ENCODE data around the gene DLK2. TPM values are rescaled to one million over a fixed set of nuclear protein-coding genes. Genes with fewer than 3 reads are reported as not detected.
"Not testable (repeated sequence)": the region's sequence is repeated elsewhere in the genome, so short reads cannot be mapped to it uniquely, and the experiment has no call there.

Gene DLK2
- total RNA-seq, 2 experiments from 2014 or later, result not detected

DNA sequence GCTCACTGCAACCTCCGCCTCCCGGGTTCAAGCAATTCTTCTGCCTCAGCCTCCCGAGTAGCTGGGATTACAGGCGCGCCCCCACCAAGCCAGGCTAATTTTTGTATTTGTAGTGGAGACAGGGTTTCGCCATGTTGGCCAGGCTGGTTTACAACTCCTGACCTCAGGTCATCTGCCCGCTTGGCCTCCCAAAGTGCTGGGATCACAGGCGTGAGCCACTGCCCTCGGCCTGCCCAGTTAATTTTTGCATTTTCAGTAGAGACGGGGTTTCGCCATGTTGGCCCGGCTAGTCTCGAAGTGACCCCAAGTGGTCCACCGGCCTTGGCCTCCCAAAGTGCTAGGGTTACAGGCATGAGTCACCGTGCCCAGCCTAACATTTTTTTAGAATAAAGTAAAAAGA lies 2.8 kb upstream of the DLK2 start:
- H3K9me3 Mint-ChIP-seq (ENCODE audit: low read depth); ATAC-seq; DNase-seq; H3K27ac Mint-ChIP-seq; H3K36me3 Mint-ChIP-seq; H3K4me1 Mint-ChIP-seq; H3K4me3 Mint-ChIP-seq: not testable (repeated sequence)
- H3K27me3 Mint-ChIP-seq, result peaks cover 46% of the 10 kb centered on the region
- CTCF ChIA-PET, result interaction anchor here (1.0 kb wide), 1 partner anchor 14 kb away, joined by 5 read pairs; no protein-coding TSS in a partner anchor

GRCh38 chr6:43457643-43458042 lies 2.3 kb upstream of the DLK2 start:
- Mint-ChIP-seq H3K4me3 (no peak overlapping the region), H3K27me3 (peaks cover 42% of the 10 kb centered on the region), H3K36me3 (peaks cover 5% of the 10 kb centered on the region), H3K27ac (no peak overlapping the region), H3K4me1 (peaks cover 8% of the 10 kb centered on the region), H3K9me3 (ENCODE audit: low read depth) (no peaks in the 10 kb centered on the region)
- no peak for ATAC-seq
- no peak for DNase-seq
- CTCF ChIA-PET, result interaction anchor here (1.0 to 4.1 kb wide), 3 partner anchors 14 to 49 kb away, joined by 4 to 48 read pairs (median 5); no protein-coding TSS in a partner anchor

GRCh38 chr6:43454696-43455530 lies 435 bp downstream of the DLK2 start:
- ATAC-seq (peak; percentile 72), DNase-seq (no peak)
- peaks cover 7% of the 10 kb centered on the region for H3K36me3 Mint-ChIP-seq
- H3K4me1 Mint-ChIP-seq, result peaks cover 8% of the 10 kb centered on the region
- peak overlapping the region; percentile 64 for H3K4me3 Mint-ChIP-seq
- H3K27me3 Mint-ChIP-seq, result peaks cover 25% of the 10 kb centered on the region
- CTCF ChIA-PET, result interaction anchor here (1.0 to 4.1 kb wide), 9 partner anchors 11 to 62 kb away, joined by 3 to 48 read pairs (median 5); partner anchors contain the start of genes ABCC10, LRRC73 and POLR1C
- H3K27ac Mint-ChIP-seq, result no peak overlapping the region
- no peaks in the 10 kb centered on the region for H3K9me3 Mint-ChIP-seq (ENCODE audit: low read depth)

- H3K4me3 Mint-ChIP-seq, result peak overlapping the region; percentile 64
- H3K27me3 Mint-ChIP-seq, result peaks cover 21% of the 10 kb centered on the region
- peak; percentile 6 for ATAC-seq
- no peak overlapping the region for H3K27ac Mint-ChIP-seq
- CTCF ChIA-PET, result interaction anchor here (0.7 to 4.1 kb wide), 6 partner anchors 32 to 157 kb away, joined by 3 to 48 read pairs (median 3); partner anchors contain the start of gene LRRC73
- peaks cover 7% of the 10 kb centered on the region for H3K36me3 Mint-ChIP-seq
- DNase-seq, result peak; percentile 76
- H3K4me1 Mint-ChIP-seq, result peaks cover 8% of the 10 kb centered on the region
- no peaks in the 10 kb centered on the region for H3K9me3 Mint-ChIP-seq (ENCODE audit: low read depth)
Observed at GRCh38 chr6:43454290-43454695, 1.1 kb downstream of the DLK2 start.

- H3K9me3 Mint-ChIP-seq (ENCODE audit: low read depth), result no peaks in the 10 kb centered on the region
- DNase-seq, result no peak
- no peak for ATAC-seq
- H3K4me3 Mint-ChIP-seq, result no peak overlapping the region
- H3K36me3 Mint-ChIP-seq, result peaks cover 7% of the 10 kb centered on the region
- peaks cover 21% of the 10 kb centered on the region for H3K27me3 Mint-ChIP-seq
- CTCF ChIA-PET, result interaction anchor here (0.7 to 4.1 kb wide), 7 partner anchors 32 to 157 kb away, joined by 3 to 48 read pairs (median 3); partner anchors contain the start of gene LRRC73
- H3K27ac Mint-ChIP-seq, result no peak overlapping the region
- H3K4me1 Mint-ChIP-seq, result peaks cover 8% of the 10 kb centered on the region
Observed at GRCh38 chr6:43453831-43454230, 1.5 kb downstream of the DLK2 start.

DNA sequence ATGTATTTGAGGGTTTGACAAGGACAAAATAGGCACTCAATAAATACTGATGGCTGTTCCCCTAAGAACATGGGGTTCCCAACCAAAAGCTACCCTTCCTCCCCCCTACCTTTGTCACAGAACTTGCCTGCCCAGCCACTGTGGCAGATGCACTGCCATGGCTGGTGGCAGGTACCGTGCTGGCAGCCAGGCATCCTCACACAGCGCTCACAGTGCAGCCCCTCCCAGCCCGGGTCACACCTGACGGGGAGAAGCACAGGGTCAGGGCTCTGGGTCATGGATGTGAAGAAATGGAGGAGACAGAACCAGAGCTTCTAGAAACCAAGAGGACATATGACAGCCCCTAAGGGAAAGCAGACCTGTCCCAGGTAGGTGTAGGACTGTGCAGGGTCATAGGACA lies 2.5 kb downstream of the DLK2 start:
- CTCF ChIA-PET, result interaction anchor here (0.8 to 1.4 kb wide), 2 partner anchors 44 to 58 kb away, joined by 3 to 4 read pairs; no protein-coding TSS in a partner anchor
- DNase-seq, result no peak
- Mint-ChIP-seq H3K27me3 (peaks cover 21% of the 10 kb centered on the region), H3K9me3 (ENCODE audit: low read depth) (no peaks in the 10 kb centered on the region), H3K4me1 (peaks cover 8% of the 10 kb centered on the region), H3K27ac (no peak overlapping the region), H3K36me3 (peaks cover 7% of the 10 kb centered on the region), H3K4me3 (no peak overlapping the region)
- ATAC-seq, result no peak

- CTCF ChIA-PET, result no interaction called here
- Mint-ChIP-seq H3K4me3 (no peak overlapping the region), H3K27me3 (peaks cover 19% of the 10 kb centered on the region), H3K9me3 (ENCODE audit: low read depth) (no peaks in the 10 kb centered on the region), H3K36me3 (peaks cover 9% of the 10 kb centered on the region), H3K27ac (no peak overlapping the region), H3K4me1 (peaks cover 8% of the 10 kb centered on the region)
- ATAC-seq (no peak), DNase-seq (no peak)
Observed at GRCh38 chr6:43451939-43452338, 3.4 kb downstream of the DLK2 start.

DNA sequence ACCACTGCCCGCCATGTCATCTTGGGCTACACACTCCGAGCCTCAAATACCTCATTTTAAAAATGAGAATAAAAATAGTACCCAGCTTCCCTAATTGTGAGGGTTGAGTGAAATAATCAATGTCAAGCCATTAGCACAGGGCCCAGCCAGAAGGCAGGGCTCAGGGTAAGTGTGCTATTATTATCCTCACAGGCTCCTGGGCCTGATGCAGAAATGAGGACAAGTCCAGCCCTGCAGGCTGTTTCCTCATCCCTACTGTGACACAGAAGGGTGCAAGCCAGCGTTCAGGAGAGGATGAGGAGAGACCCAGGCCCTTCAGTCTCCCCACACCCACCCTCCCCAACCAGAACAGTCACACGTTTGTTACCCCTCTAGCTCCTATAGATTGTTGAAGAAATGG lies 4.0 kb downstream of the DLK2 start:
- Mint-ChIP-seq H3K4me1 (peaks cover 6% of the 10 kb centered on the region), H3K36me3 (peaks cover 7% of the 10 kb centered on the region)

DNA sequence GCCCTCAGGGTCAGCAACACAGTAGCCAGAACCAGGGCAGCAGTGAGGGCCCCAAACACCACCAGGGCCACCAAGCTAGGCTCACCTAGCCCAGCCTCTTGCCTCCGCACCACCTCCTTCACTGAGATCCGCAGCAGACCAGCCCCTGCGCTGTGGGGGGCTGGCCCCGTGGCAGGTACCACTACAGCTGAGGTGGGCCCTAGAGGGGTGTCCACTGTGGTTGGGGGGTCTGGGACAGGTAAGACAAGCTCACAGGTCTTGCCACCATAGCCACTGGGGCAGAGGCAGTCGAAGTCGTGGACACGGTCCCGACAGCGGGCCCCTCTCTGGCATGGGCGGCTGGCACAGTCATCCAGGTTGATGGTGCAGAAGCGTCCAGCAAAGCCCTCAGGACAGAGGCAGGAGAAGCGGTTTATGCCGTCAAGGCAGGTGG lies 4.6 kb downstream of the DLK2 start:
- H3K9me3 Mint-ChIP-seq (ENCODE audit: low read depth), result no peaks in the 10 kb centered on the region
- no peak overlapping the region for H3K4me3 Mint-ChIP-seq
- ATAC-seq (no peak), DNase-seq (no peak)
- peaks cover 2% of the 10 kb centered on the region for H3K4me1 Mint-ChIP-seq
- no peak overlapping the region for H3K27ac Mint-ChIP-seq
- CTCF ChIA-PET, result interaction anchor here (0.5 to 1.0 kb wide), 2 partner anchors 56 to 101 kb away, joined by 3 read pairs; no protein-coding TSS in a partner anchor
- peaks cover 7% of the 10 kb centered on the region for H3K27me3 Mint-ChIP-seq
- peaks cover 6% of the 10 kb centered on the region for H3K36me3 Mint-ChIP-seq

More for the DNA sequence above, 4.0 kb downstream of the DLK2 start:
- no peak overlapping the region for H3K27ac Mint-ChIP-seq
- no peak for ATAC-seq
- peaks cover 13% of the 10 kb centered on the region for H3K27me3 Mint-ChIP-seq
- CTCF ChIA-PET, result no interaction called here
- H3K9me3 Mint-ChIP-seq (ENCODE audit: low read depth), result no peaks in the 10 kb centered on the region
- no peak overlapping the region for H3K4me3 Mint-ChIP-seq
- no peak for DNase-seq

- CTCF ChIA-PET, result interaction anchor here (1.0 kb wide), 1 partner anchor 61 kb away, joined by 3 read pairs; the partner anchor contains the start of gene LRRC73
- no peaks in the 10 kb centered on the region for H3K4me1 Mint-ChIP-seq
- peaks cover 6% of the 10 kb centered on the region for H3K36me3 Mint-ChIP-seq
- H3K9me3 Mint-ChIP-seq (ENCODE audit: low read depth), result no peaks in the 10 kb centered on the region
- DNase-seq (no peak), ATAC-seq (no peak)
- no peak overlapping the region for H3K4me3 Mint-ChIP-seq
- H3K27me3 Mint-ChIP-seq, result no peaks in the 10 kb centered on the region
- H3K27ac Mint-ChIP-seq, result no peak overlapping the region
Observed at GRCh38 chr6:43448916-43449315, 6.4 kb downstream of the DLK2 start.

GRCh38 chr6:43447604-43448003 lies 7.7 kb downstream of the DLK2 start:
- peaks cover 4% of the 10 kb centered on the region for H3K36me3 Mint-ChIP-seq
- H3K27ac Mint-ChIP-seq, result no peak overlapping the region
- DNase-seq, result no peak
- no peaks in the 10 kb centered on the region for H3K27me3 Mint-ChIP-seq
- no peak for ATAC-seq
- no peaks in the 10 kb centered on the region for H3K9me3 Mint-ChIP-seq (ENCODE audit: low read depth)
- no peak overlapping the region for H3K4me3 Mint-ChIP-seq
- no peaks in the 10 kb centered on the region for H3K4me1 Mint-ChIP-seq
- CTCF ChIA-PET, result interaction anchor here (0.6 kb wide), 1 partner anchor 9 kb away, joined by 3 read pairs; no protein-coding TSS in a partner anchor

DNA sequence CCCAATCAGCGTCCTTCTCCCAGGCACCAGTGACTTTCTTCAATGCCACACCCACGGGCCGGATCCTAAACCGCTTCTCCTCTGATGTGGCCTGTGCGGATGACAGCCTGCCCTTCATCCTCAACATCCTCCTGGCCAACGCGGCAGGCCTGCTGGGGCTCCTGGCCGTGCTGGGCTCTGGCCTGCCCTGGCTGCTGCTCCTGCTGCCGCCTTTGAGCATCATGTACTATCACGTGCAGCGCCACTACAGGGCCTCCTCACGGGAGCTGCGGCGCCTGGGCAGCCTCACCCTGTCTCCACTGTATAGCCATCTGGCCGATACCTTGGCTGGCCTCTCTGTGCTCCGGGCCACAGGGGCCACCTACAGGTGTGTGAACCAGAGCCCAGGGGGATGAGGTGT lies 9.8 kb downstream of the DLK2 start:
- H3K4me3 Mint-ChIP-seq, result no peak overlapping the region
- DNase-seq (no peak), ATAC-seq (no peak)
- no peak overlapping the region for H3K27ac Mint-ChIP-seq
- CTCF ChIA-PET, result no interaction called here
- no peaks in the 10 kb centered on the region for H3K9me3 Mint-ChIP-seq (ENCODE audit: low read depth)
- H3K27me3 Mint-ChIP-seq, result no peaks in the 10 kb centered on the region
- no peaks in the 10 kb centered on the region for H3K4me1 Mint-ChIP-seq
- H3K36me3 Mint-ChIP-seq, result peaks cover 4% of the 10 kb centered on the region

- H3K4me1 Mint-ChIP-seq, result no peaks in the 10 kb centered on the region
- no peak overlapping the region for H3K4me3 Mint-ChIP-seq
- DNase-seq, result no peak
- no peak overlapping the region for H3K27ac Mint-ChIP-seq
- H3K36me3 Mint-ChIP-seq, result peaks cover 1% of the 10 kb centered on the region
- ATAC-seq, result no peak
- H3K9me3 Mint-ChIP-seq (ENCODE audit: low read depth), result no peaks in the 10 kb centered on the region
- H3K27me3 Mint-ChIP-seq, result no peaks in the 10 kb centered on the region
- CTCF ChIA-PET, result interaction anchor here (1.4 kb wide), 2 partner anchors 10 to 62 kb away, joined by 3 read pairs; no protein-coding TSS in a partner anchor
Observed at GRCh38 chr6:43444582-43444981, 10.8 kb downstream of the DLK2 start.

All from activated CD8-positive, alpha-beta memory T cell treated with anti-CD3 and anti-CD28 coated beads, Interleukin-2, amount 10 ng/mL, durations not matched to agents 7 days and 5 days (primary cell).